Upper lobe of left lung (tissue), 6 donors: Measurements from ENCODE around the gene SH3GL3. TPM values are rescaled to one million over a fixed set of nuclear protein-coding genes. Genes with fewer than 3 reads are reported as not detected.

Experiments
- ATAC-seq, 2 donors: fragments of 200-7000 bp; cut with Tn5 transposase; one replicate each; pipeline ENCODE4 v1.9.1; 2022; ENCODE audit warnings: mild to moderate bottlenecking in 2 of 2, moderate library complexity in 2 of 2; ENCODE audit not compliant: low FRiP score in 2 of 2
- DNase-seq, 2 donors: peaks; one replicate each; pipeline ENCODE4 v3.0.0-alpha.2; 2019 to 2020
- H3K27ac ChIP-seq, 4 donors: fragments of 200-600 bp; sonication (generic); one replicate each; pipeline ENCODE4 v1.5.1; 2016 to 2019
- H3K27me3 ChIP-seq, 4 donors: fragments of 200-600 bp; sonication (generic); one replicate each; pipeline ENCODE4 v1.5.1; 2017 to 2019
- H3K36me3 ChIP-seq, 4 donors: fragments of 200-600 bp; sonication (generic); one replicate each; pipeline ENCODE4 v1.5.1; 2016 to 2019
- H3K4me1 ChIP-seq, 4 donors: fragments of 200-600 bp; sonication (generic); one replicate each; pipeline ENCODE4 v1.5.1; 2018 to 2019
- H3K4me3 ChIP-seq, 4 donors: fragments of 200-600 bp; sonication (generic); one replicate each; pipeline ENCODE4 v1.5.1; 2017 to 2019; ENCODE audit warnings: mild to moderate bottlenecking in 2 of 4, moderate library complexity in 1 of 4
- H3K9me3 ChIP-seq, 4 donors: fragments of 200-600 bp; sonication (generic); one replicate each; pipeline ENCODE4 v1.5.1; 2018 to 2019
- EP300 ChIP-seq, 4 donors: sonication (generic); formaldehyde crosslinking; IDR thresholded peaks; one replicate each; pipeline ENCODE4 v1.5.1; 2017; ENCODE audit warnings: antibody characterized with exemption in 4 of 4, control low read depth in 2 of 4
- POLR2A ChIP-seq, 4 donors: fragments of 450-650 bp; IDR thresholded peaks; one replicate each; pipeline ENCODE4 v1.5.1; 2016 to 2017; ENCODE audit warnings: antibody characterized with exemption in 4 of 4, mild to moderate bottlenecking in 2 of 4
- POLR2AphosphoS5 ChIP-seq, 2 donors: sonication (generic); formaldehyde crosslinking; IDR thresholded peaks; one replicate each; pipeline ENCODE4 v1.5.1; 2017; ENCODE audit warnings: antibody characterized with exemption in 2 of 2
- WGBS, 2 donors: methylation state at CpG; one replicate each; pipeline ENCODE4 v1.1.5; 2017 to 2018; 5-methylcytosine and 5-hydroxymethylcytosine counted together
- total RNA-seq, 6 donors: library from RNA; depleted of rRNA in 4 of 6; stranded (reverse); fragments of >200 nt in 4 of 6; gene quantifications; one replicate each; pipeline versions ENCODE4 v1.1.0 to v1.2.1, GENCODE V29; 2016 to 2021
- TF ChIP-seq, protein P1 (sequence below), 6 experiments: fragments of 450-650 bp in 4 of 6; fragments of 200-600 bp in 2 of 6; sonication (generic) in 2 of 6; IDR thresholded peaks; one replicate each; pipeline ENCODE4 v1.5.1; 2016 to 2019; ENCODE audit warnings: antibody characterized with exemption in 6 of 6
- donor health status: DM: no; HTN: no; CAD: no; lungs with moderate emphysema.
- donor health status: DM: no; HTN: yes; CAD: no; lungs with severe emphysema.

The SH3GL3 gene
- total RNA-seq, 6 donors from 2014 or later = 1.8 to 5.5 (median 2.2) TPM; not detected in 1

DNA sequence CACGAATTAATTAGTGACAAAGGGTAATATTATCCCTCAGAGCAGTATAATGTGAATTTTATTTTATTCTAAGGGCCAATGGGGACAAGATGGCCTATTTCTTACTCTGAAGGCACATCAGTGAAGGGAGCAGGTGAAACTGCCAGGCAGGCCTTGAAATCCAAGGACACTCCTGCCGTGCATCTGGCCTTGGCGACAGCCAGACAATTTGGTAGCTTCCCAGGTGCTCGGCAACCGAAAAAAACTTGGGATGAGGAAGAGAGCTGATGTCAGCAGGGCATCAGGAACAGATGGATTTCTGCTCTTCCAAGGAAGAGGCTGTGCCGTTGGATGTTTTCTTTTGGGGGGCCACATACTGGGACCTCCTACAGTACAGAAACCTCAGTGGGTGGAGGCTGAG lies 123.6 kb downstream of the SH3GL3 start:
- no peaks in the 10 kb centered on the region for H3K9me3 ChIP-seq
- TF ChIP-seq POLR2A (IDR thresholded peaks at IDR 0.05) (no peak), EP300 (IDR thresholded peaks at IDR 0.05) (no peak), POLR2AphosphoS5 (IDR thresholded peaks at IDR 0.05) (no peak)
- TF ChIP-seq, protein P1, sequence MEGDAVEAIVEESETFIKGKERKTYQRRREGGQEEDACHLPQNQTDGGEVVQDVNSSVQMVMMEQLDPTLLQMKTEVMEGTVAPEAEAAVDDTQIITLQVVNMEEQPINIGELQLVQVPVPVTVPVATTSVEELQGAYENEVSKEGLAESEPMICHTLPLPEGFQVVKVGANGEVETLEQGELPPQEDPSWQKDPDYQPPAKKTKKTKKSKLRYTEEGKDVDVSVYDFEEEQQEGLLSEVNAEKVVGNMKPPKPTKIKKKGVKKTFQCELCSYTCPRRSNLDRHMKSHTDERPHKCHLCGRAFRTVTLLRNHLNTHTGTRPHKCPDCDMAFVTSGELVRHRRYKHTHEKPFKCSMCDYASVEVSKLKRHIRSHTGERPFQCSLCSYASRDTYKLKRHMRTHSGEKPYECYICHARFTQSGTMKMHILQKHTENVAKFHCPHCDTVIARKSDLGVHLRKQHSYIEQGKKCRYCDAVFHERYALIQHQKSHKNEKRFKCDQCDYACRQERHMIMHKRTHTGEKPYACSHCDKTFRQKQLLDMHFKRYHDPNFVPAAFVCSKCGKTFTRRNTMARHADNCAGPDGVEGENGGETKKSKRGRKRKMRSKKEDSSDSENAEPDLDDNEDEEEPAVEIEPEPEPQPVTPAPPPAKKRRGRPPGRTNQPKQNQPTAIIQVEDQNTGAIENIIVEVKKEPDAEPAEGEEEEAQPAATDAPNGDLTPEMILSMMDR (IDR thresholded peaks at IDR 0.05) = no peak
- no peaks in the 10 kb centered on the region for H3K36me3 ChIP-seq
- no peaks in the 10 kb centered on the region for H3K4me1 ChIP-seq
- no peak for ATAC-seq
- H3K4me3 ChIP-seq = no peak overlapping the region
- H3K27ac ChIP-seq = no peak overlapping the region
- 66 to 76% methylated on average over 6 of the region's 6 CpGs for WGBS, 2 donors
- DNase-seq = no peak
- H3K27me3 ChIP-seq = no peaks in the 10 kb centered on the region

DNA sequence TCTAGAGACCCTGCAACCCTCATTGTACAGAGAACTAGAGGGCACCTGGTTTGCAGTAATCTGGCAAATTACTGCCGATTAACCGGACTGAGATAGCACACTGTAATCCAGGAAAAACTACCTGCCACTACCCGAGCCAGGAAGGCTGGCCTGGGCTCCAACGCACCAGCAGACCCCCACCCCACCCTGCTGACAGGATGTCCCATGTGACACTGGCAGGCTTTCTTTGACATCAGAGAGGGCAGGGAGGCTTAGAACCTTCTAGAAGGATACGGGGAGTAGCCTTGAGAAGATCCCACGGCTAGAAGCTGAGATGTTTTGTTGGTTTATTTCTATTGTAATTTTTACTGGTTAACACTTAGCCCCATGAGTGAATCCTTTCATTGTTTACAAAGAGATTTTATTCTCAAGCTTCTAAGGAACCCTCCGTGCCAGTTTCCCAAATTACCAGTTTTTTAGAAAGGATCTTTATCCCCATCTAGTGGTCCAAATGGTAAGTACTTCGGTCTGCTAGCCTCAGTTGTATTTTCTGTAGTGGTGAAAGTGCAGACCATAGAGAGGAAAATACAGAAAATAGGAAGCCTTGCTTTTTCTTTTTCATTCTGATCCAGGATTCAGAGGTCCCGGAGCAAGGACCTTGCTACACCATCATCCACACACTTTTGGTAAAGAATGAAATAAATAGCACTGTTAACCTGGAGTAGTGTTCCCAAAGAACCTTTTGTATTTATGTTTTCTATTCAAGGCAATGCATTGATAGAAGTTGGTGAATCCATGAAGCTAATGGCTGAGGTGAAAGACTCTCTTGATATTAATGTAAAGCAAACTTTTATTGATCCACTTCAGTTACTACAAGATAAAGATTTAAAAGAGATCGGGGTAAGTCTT lies 124.9 kb downstream of the SH3GL3 start:
- TF ChIP-seq POLR2A (IDR thresholded peaks at IDR 0.05) (no peak), POLR2AphosphoS5 (IDR thresholded peaks at IDR 0.05) (no peak)
- TF ChIP-seq, protein P1 (IDR thresholded peaks at IDR 0.05) = peak in 5 of 6 experiments; percentile 14 to 61 (median 38)
- no peaks in the 10 kb centered on the region for H3K9me3 ChIP-seq
- no peak overlapping the region for H3K4me3 ChIP-seq
- ATAC-seq (peak in 1 of 2 donors; percentile 47), DNase-seq (no peak)
- H3K27ac ChIP-seq = no peak overlapping the region
- H3K36me3 ChIP-seq = no peaks in the 10 kb centered on the region
- WGBS, 2 donors = 49 to 53% methylated on average over 10 of the region's 10 CpGs
- no peaks in the 10 kb centered on the region for H3K27me3 ChIP-seq
- no peaks in the 10 kb centered on the region for H3K4me1 ChIP-seq

DNA sequence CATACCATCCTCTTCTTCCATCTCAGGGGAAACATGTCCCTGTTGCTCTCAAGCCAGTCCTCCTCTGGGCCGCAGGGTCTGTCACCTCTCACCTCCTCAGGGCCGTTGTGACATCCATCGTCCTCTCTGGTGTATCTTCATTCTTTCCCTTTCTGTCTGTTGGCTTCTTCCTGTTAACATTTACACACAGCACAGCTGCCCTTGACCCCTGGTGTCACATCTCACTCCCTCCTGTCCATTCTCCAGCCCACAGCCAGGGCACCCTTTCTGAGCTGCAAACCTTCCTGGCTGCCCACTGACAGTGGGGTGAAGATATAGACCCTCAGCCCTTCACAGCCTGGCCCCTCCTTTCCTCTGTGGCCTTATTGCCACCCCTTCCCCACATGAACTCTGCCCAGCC lies 127.2 kb downstream of the SH3GL3 start:
- Histone ChIP-seq H3K9me3 (no peaks in the 10 kb centered on the region), H3K36me3 (no peaks in the 10 kb centered on the region), H3K4me1 (no peaks in the 10 kb centered on the region), H3K27me3 (no peaks in the 10 kb centered on the region), H3K4me3 (no peak overlapping the region), H3K27ac (no peak overlapping the region)
- TF ChIP-seq, protein P1 (IDR thresholded peaks at IDR 0.05) = no peak
- TF ChIP-seq POLR2AphosphoS5 (IDR thresholded peaks at IDR 0.05) (no peak), POLR2A (IDR thresholded peaks at IDR 0.05) (no peak), EP300 (IDR thresholded peaks at IDR 0.05) (no peak)
- 65 to 67% methylated on average over 3 of the region's 3 CpGs for WGBS, 2 donors
- no peak for ATAC-seq
- DNase-seq = no peak

DNA sequence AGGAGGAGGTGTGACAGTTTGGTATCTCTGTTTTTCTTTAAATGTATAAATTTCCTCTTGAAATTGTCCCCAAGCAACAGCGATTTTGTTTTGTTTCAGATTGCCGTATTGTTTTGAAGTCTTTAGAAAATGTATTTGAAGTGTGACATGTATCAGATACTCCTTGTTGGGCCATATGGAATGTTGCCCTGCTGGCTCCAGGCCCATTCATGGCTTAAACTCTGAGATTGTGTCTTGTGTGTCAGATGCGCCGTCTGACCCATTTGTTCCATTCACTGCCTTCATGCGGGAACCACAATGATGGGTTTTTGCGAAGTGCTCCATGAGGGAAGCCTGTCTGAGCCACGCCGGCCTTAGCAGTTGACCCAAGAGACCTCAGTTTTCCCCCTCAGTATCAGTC lies 131.6 kb downstream of the SH3GL3 start:
- TF ChIP-seq EP300 (IDR thresholded peaks at IDR 0.05) (no peak), POLR2AphosphoS5 (IDR thresholded peaks at IDR 0.05) (no peak), POLR2A (IDR thresholded peaks at IDR 0.05) (no peak)
- TF ChIP-seq, protein P1 (IDR thresholded peaks at IDR 0.05) = no peak
- H3K27ac ChIP-seq = no peak overlapping the region
- 90 to 93% methylated on average over 8 of the region's 8 CpGs for WGBS, 2 donors
- no peaks in the 10 kb centered on the region for H3K4me1 ChIP-seq
- no peak overlapping the region for H3K4me3 ChIP-seq
- no peaks in the 10 kb centered on the region for H3K9me3 ChIP-seq
- ATAC-seq (no peak), DNase-seq (no peak)
- H3K27me3 ChIP-seq = no peaks in the 10 kb centered on the region
- H3K36me3 ChIP-seq = no peaks in the 10 kb centered on the region

DNA sequence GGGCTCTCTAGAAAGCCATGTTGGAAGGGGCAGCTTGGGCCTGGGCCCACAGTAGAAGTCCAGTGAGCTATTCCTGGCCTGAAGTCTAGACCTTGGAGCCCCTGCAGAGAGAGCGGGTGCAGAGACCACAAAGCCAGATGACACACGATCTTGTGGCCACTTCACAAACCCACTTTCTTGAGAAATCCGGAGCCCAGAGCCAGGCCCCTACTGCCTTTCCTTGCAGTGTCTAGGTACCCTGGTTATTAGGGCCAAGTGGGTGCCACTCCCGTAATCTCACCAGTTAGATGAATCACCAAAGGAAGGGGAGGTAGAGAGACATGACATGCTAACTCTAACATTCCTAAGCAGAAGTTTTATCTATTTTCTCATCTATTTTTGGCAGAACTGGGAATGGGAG lies 134.2 kb downstream of the SH3GL3 start:
- H3K36me3 ChIP-seq = no peaks in the 10 kb centered on the region
- no peaks in the 10 kb centered on the region for H3K4me1 ChIP-seq
- H3K27ac ChIP-seq = no peak overlapping the region
- no peaks in the 10 kb centered on the region for H3K27me3 ChIP-seq
- H3K4me3 ChIP-seq = no peak overlapping the region
- DNase-seq (no peak), ATAC-seq (no peak)
- H3K9me3 ChIP-seq = no peaks in the 10 kb centered on the region
- TF ChIP-seq POLR2AphosphoS5 (IDR thresholded peaks at IDR 0.05) (no peak), EP300 (IDR thresholded peaks at IDR 0.05) (no peak), POLR2A (IDR thresholded peaks at IDR 0.05) (no peak)
- TF ChIP-seq, protein P1 (IDR thresholded peaks at IDR 0.05) = no peak
- 81 to 92% methylated on average over 1 to 4 of the region's 4 CpGs for WGBS, 2 donors
